22Rv1 (cell line): ENCODE measurements around the gene CACNB4.

Experiments used
- H3K27ac ChIP-seq: fragments of 450-650 bp; 2 replicates; pipeline ENCODE4 v1.5.1; 2017
- ZFX ChIP-seq: fragments of 450-650 bp; IDR thresholded peaks from 2 replicates; pipeline ENCODE4 v1.6.1; 2017; ENCODE audit warnings: antibody characterized with exemption, borderline replicate concordance
- TF ChIP-seq, protein P1 (sequence below): fragments of 450-650 bp; IDR thresholded peaks from 2 replicates; pipeline ENCODE4 v1.5.1; 2017; ENCODE audit warnings: mild to moderate bottlenecking

The CACNB4 gene

DNA sequence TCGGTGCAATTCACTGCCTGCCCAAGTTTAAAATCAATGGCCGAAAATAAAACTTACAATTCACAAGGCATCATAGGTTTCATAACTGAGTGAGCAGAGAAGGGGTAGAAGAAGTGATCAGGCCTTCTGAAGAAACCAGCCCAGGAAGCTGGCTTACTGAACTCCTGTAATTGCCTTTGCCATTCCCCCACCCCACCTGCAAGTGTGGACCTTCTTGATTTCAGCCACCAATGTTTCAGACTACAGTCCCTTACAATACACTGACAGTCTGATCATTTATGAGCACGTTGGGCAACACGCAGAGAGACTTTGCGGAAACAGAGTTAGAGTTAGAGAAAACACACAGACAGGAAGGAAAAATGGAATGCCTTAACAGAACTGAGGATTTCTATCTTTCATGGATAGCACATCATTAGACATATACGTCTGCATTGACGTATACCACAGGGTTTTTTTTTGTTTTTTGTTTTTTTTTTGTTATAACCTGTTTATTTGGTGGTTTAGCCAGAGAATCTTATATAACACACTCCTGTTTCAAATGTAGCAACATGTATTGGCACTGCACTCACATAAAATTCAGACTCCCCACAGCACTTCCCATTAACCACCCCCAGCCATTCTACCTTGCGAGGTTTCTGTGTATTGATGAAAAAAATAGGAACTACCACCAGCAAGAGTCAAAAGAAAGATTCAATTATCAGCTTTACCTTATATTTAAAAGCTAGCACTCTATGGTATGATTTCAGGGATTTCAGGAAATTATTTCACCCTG is 126.4 kb downstream of the CACNB4 start:
- H3K27ac ChIP-seq: no peak overlapping the region
- TF ChIP-seq, protein P1, sequence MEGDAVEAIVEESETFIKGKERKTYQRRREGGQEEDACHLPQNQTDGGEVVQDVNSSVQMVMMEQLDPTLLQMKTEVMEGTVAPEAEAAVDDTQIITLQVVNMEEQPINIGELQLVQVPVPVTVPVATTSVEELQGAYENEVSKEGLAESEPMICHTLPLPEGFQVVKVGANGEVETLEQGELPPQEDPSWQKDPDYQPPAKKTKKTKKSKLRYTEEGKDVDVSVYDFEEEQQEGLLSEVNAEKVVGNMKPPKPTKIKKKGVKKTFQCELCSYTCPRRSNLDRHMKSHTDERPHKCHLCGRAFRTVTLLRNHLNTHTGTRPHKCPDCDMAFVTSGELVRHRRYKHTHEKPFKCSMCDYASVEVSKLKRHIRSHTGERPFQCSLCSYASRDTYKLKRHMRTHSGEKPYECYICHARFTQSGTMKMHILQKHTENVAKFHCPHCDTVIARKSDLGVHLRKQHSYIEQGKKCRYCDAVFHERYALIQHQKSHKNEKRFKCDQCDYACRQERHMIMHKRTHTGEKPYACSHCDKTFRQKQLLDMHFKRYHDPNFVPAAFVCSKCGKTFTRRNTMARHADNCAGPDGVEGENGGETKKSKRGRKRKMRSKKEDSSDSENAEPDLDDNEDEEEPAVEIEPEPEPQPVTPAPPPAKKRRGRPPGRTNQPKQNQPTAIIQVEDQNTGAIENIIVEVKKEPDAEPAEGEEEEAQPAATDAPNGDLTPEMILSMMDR: no peak
- TF ChIP-seq ZFX: no peak

DNA sequence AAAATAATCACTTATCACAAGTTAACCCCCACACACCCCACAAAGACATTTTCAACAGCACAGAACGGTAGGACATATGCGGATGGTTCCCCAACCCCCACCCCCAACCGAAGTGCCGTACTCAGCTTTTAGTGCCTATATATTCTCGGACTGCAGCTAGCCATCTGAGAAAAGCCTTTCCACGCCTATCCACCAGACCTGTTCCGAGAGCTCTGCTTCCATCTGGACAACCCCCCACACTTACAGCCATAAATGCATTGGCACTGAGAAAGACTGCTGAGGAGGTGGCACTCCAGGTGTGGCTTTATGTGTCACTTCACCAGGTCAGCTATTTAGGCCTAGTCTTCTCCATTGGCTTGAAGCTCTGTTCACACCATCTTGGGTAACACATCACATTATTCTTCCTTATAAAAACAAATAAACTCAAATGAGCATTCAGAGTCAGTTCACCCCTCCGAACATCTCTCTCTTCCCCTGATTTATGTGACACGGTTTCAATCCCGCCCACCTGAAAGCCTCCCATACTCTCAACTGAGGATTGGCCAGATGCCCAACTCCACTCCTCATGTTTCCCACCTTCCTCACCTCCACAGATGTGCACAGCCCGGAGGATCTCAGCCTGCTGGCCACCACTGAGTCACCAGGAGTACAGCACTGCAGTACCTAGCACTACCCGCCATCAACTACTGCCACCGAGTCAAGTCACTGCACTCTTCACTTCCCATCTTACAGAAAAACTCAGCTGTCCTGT is 127.4 kb downstream of the CACNB4 start:
- H3K27ac ChIP-seq: no peak overlapping the region
- TF ChIP-seq, protein P1: no peak
- TF ChIP-seq ZFX: no peak

DNA sequence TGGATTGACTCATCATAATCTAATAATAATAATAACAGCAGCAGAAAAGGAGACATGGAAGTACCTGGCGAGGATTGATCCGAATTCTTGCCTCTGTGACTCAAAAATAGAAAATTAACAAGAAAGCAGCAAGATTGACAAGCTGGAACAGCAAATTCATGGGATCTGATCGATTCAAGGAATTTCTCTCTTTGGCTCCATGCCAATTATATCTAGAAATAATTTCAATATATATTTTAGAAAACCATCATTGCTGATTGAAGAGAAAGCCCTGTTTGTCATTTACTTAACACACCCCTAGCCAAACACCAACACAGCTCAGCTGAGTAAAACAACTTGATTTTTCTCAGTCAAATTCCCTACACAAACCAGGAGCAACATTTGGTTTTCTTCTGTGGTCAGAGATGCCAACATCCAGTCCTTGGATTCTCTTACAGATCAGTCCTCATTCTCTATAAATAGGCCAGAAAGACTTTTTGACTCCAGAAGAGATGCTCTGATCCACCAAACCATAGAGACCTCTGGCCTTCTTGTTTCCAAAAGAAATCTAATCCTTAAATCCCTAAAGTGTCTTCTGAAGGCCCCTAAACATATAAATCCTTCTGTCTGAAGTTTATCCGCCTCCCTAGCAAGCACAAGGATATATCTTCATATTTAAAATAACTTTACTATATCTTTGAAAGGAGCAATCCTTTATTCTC is 129.9 kb downstream of the CACNB4 start:
- no peak overlapping the region for H3K27ac ChIP-seq
- TF ChIP-seq ZFX: no peak
- TF ChIP-seq, protein P1: no peak

DNA sequence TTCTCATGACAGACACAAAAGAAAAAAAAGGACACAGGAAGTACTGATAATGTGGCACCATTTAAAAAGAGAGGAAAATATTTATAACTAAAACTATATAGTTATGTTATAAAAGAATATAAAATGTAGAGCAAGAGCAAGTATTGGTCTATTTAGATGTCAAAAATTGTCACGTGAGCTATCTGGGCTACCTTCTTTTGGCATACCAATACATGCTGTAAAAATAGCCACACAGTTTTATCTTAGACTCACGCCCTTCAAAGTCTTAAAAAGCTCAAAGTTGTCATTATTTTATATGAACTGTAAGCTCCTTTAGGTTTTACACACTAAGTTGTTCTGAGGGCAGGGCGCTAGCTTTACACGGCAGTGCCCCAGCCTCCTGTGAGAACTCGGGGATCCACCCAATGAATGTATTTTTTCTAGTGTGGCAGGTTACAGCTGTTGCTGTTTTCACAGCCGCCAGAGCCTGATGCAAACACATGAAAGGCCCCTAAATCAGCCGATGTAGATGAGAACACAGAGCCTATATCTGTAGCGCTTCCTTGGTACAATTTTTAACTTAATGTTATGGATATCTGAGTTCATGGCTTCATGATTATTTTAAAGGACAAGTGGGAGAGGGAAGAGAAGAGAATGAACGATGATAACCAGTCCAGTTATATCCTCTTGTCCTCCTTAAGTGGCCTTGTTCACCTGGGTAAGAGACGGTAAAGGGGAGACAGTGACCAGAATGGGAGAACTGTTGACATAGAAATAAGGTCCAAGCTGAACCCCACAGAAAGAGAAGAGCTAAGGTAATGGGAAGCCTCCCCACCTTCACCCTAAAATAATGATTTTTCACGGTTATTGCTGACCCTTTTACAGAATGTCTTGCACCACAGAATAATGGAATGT is 130.8 kb downstream of the CACNB4 start:
- no peak overlapping the region for H3K27ac ChIP-seq
- TF ChIP-seq, protein P1: no peak
- TF ChIP-seq ZFX: no peak

DNA sequence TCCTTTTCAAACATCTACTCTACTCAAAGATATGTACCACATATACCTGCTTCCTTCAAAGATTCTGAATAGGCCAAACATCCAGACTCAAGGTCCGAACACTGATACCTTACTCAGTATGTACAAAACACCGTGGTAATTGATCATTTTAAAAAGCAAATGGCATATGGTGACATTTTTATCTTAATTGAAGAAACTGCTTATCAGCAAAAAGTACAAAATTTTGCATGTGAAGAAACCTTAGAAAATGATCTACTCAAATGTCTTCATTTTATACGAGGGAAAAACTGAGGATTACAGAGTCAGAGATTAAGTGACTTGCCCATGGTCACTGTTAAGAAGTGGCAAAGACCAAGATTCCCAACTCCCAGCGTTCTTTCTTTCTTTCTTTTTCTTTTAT is 133.0 kb downstream of the CACNB4 start:
- no peak for TF ChIP-seq ZFX
- TF ChIP-seq, protein P1: no peak
- H3K27ac ChIP-seq: no peak overlapping the region

DNA sequence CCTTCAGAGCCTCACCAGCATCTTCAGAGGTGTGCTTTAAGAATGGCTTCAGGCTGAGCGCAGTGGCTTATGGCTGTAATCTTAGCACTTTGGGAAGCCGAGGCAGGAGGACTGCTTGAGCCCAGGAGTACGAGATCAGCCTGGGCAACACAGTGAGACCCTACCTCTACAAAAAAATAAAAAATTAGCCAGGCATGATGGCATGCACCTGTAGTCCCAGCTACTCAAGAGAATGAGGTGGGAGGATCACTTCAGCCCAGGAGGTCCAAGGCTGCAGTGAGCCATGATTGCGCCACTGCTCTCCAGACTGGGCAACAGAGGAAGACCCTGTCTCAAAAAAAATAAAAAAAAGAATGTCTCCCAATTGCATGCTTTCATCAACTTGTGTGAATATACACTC is 137.3 kb downstream of the CACNB4 start:
- no peak overlapping the region for H3K27ac ChIP-seq
- no peak for TF ChIP-seq ZFX
- TF ChIP-seq, protein P1: no peak
